Naive thymus-derived CD8-positive, alpha-beta T cell (primary cell): Measurements from ENCODE around the gene ZEB1. TPM values are rescaled to one million over a fixed set of nuclear protein-coding genes. Genes with fewer than 3 reads are reported as not detected.

ENCODE experiments used
- ATAC-seq, 2 donors: fragments of 150-1000 bp; cut with Tn5 transposase in 1 of 2; sonication (Bioruptor Pico), chemical (Tn5 transposase) in 1 of 2; 1 replicate in 1 of 2; 2 replicates in 1 of 2; pipeline ENCODE4 v1.10.0; 2021; ENCODE audit warnings: mild to moderate bottlenecking in 2 of 2, moderate library complexity in 2 of 2
- POLR2A ChIA-PET: fragments of 350-600 bp; sonication (Branson Sonifier 250); formaldehyde crosslinking; loops from one replicate; lab custom pipeline; 2021; ENCODE audit warnings: antibody characterized with exemption; lab: Charles Lee
- DNase-seq, 10 donors: peaks; one replicate each; pipeline versions ENCODE4 v3.0.0 to v3.0.0-alpha.2; 2020 to 2022
- H3K27ac Mint-ChIP-seq, 10 donors: one replicate each; pipeline ENCODE4 v1.8.0; 2020 to 2022; ENCODE audit warnings: mild to moderate bottlenecking in 10 of 10, mixed read lengths in 10 of 10, moderate library complexity in 4 of 10, inconsistent platforms in 1 of 10
- H3K27me3 Mint-ChIP-seq, 5 donors: one replicate each; pipeline ENCODE4 v1.8.0; 2021 to 2022; ENCODE audit warnings: mixed read lengths in 5 of 5
- H3K36me3 Mint-ChIP-seq, 3 donors: one replicate each; pipeline ENCODE4 v1.8.0; 2020 to 2022; ENCODE audit warnings: mixed read lengths in 3 of 3, mild to moderate bottlenecking in 2 of 3, inconsistent platforms in 1 of 3
- H3K4me1 Mint-ChIP-seq, 4 donors: one replicate each; pipeline ENCODE4 v1.8.0; 2021 to 2022; ENCODE audit warnings: mixed read lengths in 4 of 4
- H3K4me3 Mint-ChIP-seq, 10 donors: one replicate each; pipeline ENCODE4 v1.8.0; 2020 to 2022; ENCODE audit warnings: mild to moderate bottlenecking in 10 of 10, mixed read lengths in 10 of 10, moderate library complexity in 6 of 10, inconsistent platforms in 1 of 10
- H3K9me3 Mint-ChIP-seq, 9 donors: one replicate each; pipeline ENCODE4 v1.8.0; 2020 to 2022; ENCODE audit warnings: mixed read lengths in 9 of 9, mild to moderate bottlenecking in 3 of 9, inconsistent platforms in 1 of 9, moderate library complexity in 1 of 9
- polyA plus RNA-seq, 3 donors: library from polyadenylated mRNA; unstranded; fragments of 300-500 nt; fragmentation: Illumina TruSeq; gene quantifications; one replicate each; pipeline ENCODE4 v1.2.3, GENCODE V29; 2021
- total RNA-seq, 8 experiments: library from RNA in 2 of 8; stranded (reverse) in 2 of 8; gene quantifications; one replicate each; pipeline ENCODE4 v1.2.3 and lab custom pipeline; 2021 to 2026

ZEB1 gene
- total RNA-seq (10 to 100 TPM; 65.3 to 72.4 TPM), polyA plus RNA-seq (10 to 100 TPM; 25.2 to 35.6 (median 27.2) TPM), total RNA-seq (lab: John Stamatoyannopoulos, UW) (68.0 to 162 (median 118) reads per million in 6 experiments)

- Mint-ChIP-seq H3K36me3 (peaks cover 0 to 4% (median 2%) of the 10 kb centered on the region in 3 donors), H3K9me3 (peaks cover 0 to 2% (median 0%) of the 10 kb centered on the region in 9 donors), H3K27me3 (peaks cover 0 to 2% (median 0%) of the 10 kb centered on the region in 5 donors), H3K4me3 (peak within 1 kb of the TSS; percentile 85 to 99 (median 98)), H3K27ac (peak within 1 kb of the TSS; percentile 97 to 100 (median 98)), H3K4me1 (peaks cover 17 to 57% (median 36%) of the 10 kb centered on the region in 4 donors)
- POLR2A ChIA-PET = interaction anchor here (0.7 to 3.3 kb wide), 4 partner anchors 287 to 534 kb away, joined by 3 to 20 read pairs (median 4); partner anchors contain the start of gene ZNF438
- ATAC-seq (peak; percentile 36 to 54), DNase-seq (peak; percentile 84 to 98 (median 92))
Measured at GRCh38 chr10:31318854-31319601, at the start of gene ZEB1. TSS of gene ZEB1 (plus strand) at chr10:31319216. CDS start at chr10:31319235, 19 bp downstream.

DNA sequence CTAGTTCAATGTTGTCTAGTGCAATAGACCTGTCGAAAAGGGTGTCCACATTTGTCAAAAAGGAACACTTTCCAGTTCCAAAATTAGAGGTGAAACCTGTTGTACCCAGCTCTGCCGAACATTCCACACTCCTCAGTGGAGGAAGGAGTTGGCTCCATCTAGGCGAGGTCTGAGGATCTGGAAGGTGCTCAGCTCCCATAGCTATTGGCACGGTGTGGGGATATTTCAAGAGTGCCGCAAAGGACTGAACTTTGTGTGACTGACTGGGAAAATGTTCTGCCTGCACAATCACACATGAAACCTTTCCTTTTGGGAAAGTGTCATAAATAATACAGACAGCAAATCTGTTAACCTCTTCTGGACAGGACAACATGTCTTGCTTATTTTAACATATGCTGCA, 48.1 kb upstream of the ZEB1 start:
- no peaks in the 10 kb centered on the region for H3K27me3 Mint-ChIP-seq
- POLR2A ChIA-PET = no interaction called here
- ATAC-seq (no peak), DNase-seq (no peak)
- no peak overlapping the region for H3K4me3 Mint-ChIP-seq
- H3K36me3 Mint-ChIP-seq = peaks cover 0 to 9% (median 9%) of the 10 kb centered on the region in 3 donors
- peaks cover 0 to 15% (median 7%) of the 10 kb centered on the region in 9 donors for H3K9me3 Mint-ChIP-seq
- no peak overlapping the region for H3K27ac Mint-ChIP-seq
- no peaks in the 10 kb centered on the region for H3K4me1 Mint-ChIP-seq

DNA sequence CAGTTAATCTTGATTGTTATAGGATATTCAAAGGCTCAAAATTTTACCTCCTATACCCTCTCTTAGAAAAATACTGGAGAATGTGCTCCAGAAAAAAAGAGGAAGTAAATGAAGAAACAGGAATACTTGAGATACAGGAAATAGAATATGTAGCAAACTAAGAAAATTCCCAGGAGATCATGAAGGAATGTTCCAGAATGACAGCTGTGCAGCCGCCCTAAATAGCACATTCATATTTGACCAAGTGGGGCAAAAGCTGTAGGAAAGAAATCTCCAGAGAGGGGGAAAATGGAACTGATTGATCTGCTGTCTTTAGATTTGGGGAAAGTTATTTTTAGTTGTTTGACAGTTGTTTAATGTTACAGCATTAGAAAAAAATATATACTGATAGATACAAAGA, 46.2 kb upstream of the ZEB1 start:
- H3K27ac Mint-ChIP-seq = no peak overlapping the region
- no peak for ATAC-seq
- peaks cover 0 to 15% (median 7%) of the 10 kb centered on the region in 9 donors for H3K9me3 Mint-ChIP-seq
- POLR2A ChIA-PET = no interaction called here
- H3K36me3 Mint-ChIP-seq = peaks cover 0 to 9% (median 9%) of the 10 kb centered on the region in 3 donors
- H3K4me3 Mint-ChIP-seq = no peak overlapping the region
- DNase-seq = no peak
- no peaks in the 10 kb centered on the region for H3K4me1 Mint-ChIP-seq
- H3K27me3 Mint-ChIP-seq = no peaks in the 10 kb centered on the region

DNA sequence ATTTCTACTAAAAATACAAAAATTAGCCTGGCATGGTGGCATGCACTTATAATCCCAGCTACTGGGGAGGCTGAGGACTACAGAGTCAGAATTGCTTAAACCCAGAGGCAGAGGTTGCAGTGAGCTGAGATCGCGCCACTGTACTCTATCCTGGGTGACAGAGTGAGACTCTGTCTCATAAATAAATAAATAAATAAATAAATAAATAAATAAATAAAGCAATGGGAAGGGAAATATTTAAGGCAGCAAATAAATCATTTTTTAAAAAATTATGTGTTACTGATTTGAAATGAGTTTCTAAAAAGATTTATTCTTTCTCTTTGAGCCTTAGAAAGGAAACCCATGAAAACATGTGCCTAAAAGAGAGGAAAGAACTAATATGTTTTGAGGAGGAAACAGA, 45.2 kb upstream of the ZEB1 start:
- Mint-ChIP-seq H3K4me3 (no peak overlapping the region), H3K9me3 (peaks cover 0 to 15% (median 7%) of the 10 kb centered on the region in 9 donors), H3K36me3 (peaks cover 0 to 9% (median 9%) of the 10 kb centered on the region in 3 donors), H3K27ac (no peak overlapping the region), H3K4me1 (no peaks in the 10 kb centered on the region), H3K27me3 (no peaks in the 10 kb centered on the region)
- no peak for ATAC-seq
- POLR2A ChIA-PET = no interaction called here
- DNase-seq = no peak

GRCh38 chr10:31274310-31274709, 44.7 kb upstream of the ZEB1 start:
- no peak for ATAC-seq
- Mint-ChIP-seq H3K4me1 (no peaks in the 10 kb centered on the region), H3K4me3 (no peak overlapping the region), H3K36me3 (peaks cover 0 to 9% (median 9%) of the 10 kb centered on the region in 3 donors), H3K9me3 (peaks cover 0 to 15% (median 7%) of the 10 kb centered on the region in 9 donors), H3K27me3 (no peaks in the 10 kb centered on the region), H3K27ac (no peak overlapping the region)
- POLR2A ChIA-PET = no interaction called here
- DNase-seq = no peak

DNA sequence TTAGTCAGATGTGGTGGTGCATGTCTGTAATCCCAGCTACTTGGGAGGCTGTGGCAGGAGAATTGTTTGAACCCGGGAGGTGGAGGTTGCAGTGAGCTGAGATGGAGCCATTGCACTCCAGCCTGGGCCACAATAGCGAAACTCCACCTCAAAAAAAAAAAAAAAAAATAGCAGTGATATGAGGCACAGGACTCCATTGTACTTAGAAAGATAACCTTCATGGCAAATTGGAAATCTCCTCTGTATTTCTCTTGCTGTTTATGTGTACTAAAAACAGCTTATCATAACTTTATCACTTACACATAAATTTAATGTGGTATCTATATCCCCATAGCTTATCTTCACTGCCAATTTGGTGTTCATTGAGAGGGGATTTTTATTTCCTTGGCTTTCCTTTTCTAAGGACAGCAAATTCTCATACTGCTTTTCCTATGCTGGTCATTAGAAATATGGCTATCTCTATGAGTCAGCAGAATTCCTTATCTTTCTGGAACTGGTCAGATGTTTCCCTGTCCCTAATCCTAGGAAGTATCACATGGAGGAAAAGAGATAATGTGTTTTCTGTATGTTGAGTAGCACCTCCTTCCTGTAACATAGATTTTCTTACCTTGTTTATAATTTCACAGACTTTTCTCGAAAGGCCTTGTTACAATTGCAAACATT, 40.6 kb upstream of the ZEB1 start:
- Mint-ChIP-seq H3K27ac (no peak overlapping the region), H3K36me3 (peaks cover 0 to 15% (median 5%) of the 10 kb centered on the region in 3 donors), H3K9me3 (peaks cover 0 to 16% (median 3%) of the 10 kb centered on the region in 9 donors), H3K27me3 (peaks cover 0 to 4% (median 0%) of the 10 kb centered on the region in 5 donors), H3K4me3 (no peak overlapping the region), H3K4me1 (no peaks in the 10 kb centered on the region)
- no peak for DNase-seq
- ATAC-seq = no peak
- POLR2A ChIA-PET = interaction anchor here (0.7 kb wide), 1 partner anchor 963 kb away, joined by 4 read pairs; no protein-coding TSS in a partner anchor

DNA sequence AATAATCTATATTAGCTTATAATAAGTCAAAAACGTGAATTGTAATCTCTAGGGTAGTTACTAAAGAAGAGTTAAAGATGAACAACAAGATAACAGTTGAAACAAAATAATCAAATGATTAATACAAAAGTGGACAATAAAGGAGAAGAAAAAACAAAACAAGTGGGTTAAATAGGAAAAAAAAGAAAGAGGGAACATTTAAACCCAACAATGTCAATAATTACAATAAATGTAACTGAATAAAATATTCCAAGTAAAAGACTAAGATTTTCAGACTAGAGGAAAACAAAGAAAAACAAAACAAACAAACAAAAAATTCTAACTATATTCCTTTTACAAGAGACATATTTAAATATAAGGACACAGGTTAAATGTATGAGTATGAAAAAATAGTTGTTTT, 38.0 kb upstream of the ZEB1 start:
- H3K9me3 Mint-ChIP-seq = peaks cover 0 to 16% (median 3%) of the 10 kb centered on the region in 9 donors
- ATAC-seq = no peak
- peaks cover 0 to 4% (median 0%) of the 10 kb centered on the region in 5 donors for H3K27me3 Mint-ChIP-seq
- no peak overlapping the region for H3K4me3 Mint-ChIP-seq
- peaks cover 0 to 15% (median 5%) of the 10 kb centered on the region in 3 donors for H3K36me3 Mint-ChIP-seq
- no peak for DNase-seq
- POLR2A ChIA-PET = no interaction called here
- no peak overlapping the region for H3K27ac Mint-ChIP-seq
- no peaks in the 10 kb centered on the region for H3K4me1 Mint-ChIP-seq

- POLR2A ChIA-PET = no interaction called here
- DNase-seq (no peak), ATAC-seq (no peak)
- no peaks in the 10 kb centered on the region for H3K36me3 Mint-ChIP-seq
- H3K4me3 Mint-ChIP-seq = no peak overlapping the region
- peaks cover 0 to 4% (median 0%) of the 10 kb centered on the region in 9 donors for H3K9me3 Mint-ChIP-seq
- H3K4me1 Mint-ChIP-seq = no peaks in the 10 kb centered on the region
- peaks cover 0 to 3% (median 0%) of the 10 kb centered on the region in 5 donors for H3K27me3 Mint-ChIP-seq
- no peak overlapping the region for H3K27ac Mint-ChIP-seq
Measured at GRCh38 chr10:31288001-31288400, 31.0 kb upstream of the ZEB1 start.

- peaks cover 0 to 4% (median 0%) of the 10 kb centered on the region in 9 donors for H3K9me3 Mint-ChIP-seq
- H3K27me3 Mint-ChIP-seq = peaks cover 0 to 2% (median 0%) of the 10 kb centered on the region in 5 donors
- H3K36me3 Mint-ChIP-seq = no peaks in the 10 kb centered on the region
- H3K4me3 Mint-ChIP-seq = no peak overlapping the region
- no peaks in the 10 kb centered on the region for H3K4me1 Mint-ChIP-seq
- POLR2A ChIA-PET = no interaction called here
- DNase-seq = no peak
- no peak overlapping the region for H3K27ac Mint-ChIP-seq
- no peak for ATAC-seq
Measured at GRCh38 chr10:31288962-31289361, 30.1 kb upstream of the ZEB1 start.

GRCh38 chr10:31290386-31290785, 28.6 kb upstream of the ZEB1 start:
- ATAC-seq (no peak), DNase-seq (no peak)
- H3K27me3 Mint-ChIP-seq = peaks cover 0 to 2% (median 0%) of the 10 kb centered on the region in 5 donors
- no peak overlapping the region for H3K4me3 Mint-ChIP-seq
- no peak overlapping the region for H3K27ac Mint-ChIP-seq
- POLR2A ChIA-PET = no interaction called here
- H3K4me1 Mint-ChIP-seq = no peaks in the 10 kb centered on the region
- no peaks in the 10 kb centered on the region for H3K36me3 Mint-ChIP-seq
- peaks cover 0 to 4% (median 0%) of the 10 kb centered on the region in 9 donors for H3K9me3 Mint-ChIP-seq

DNA sequence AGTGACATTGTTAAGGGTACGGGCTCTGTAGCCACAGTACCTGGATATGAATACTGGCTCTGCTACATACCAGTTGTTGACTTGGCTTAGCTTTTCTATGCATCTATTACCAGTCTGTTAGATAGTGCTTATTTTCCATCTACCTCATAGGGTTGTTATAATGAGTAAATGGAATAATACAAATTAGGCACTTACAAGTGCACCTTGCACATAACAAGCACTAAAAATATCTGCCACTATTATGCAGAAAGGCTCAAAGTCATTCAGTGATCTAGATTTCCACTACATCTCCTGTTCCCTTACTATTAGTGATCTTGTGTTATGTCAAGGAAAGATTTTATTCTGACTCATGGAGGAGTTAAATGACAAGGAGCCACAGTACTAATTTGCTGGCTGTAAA, 27.9 kb upstream of the ZEB1 start:
- H3K27ac Mint-ChIP-seq = no peak overlapping the region
- peaks cover 0 to 2% (median 0%) of the 10 kb centered on the region in 5 donors for H3K27me3 Mint-ChIP-seq
- no peak overlapping the region for H3K4me3 Mint-ChIP-seq
- peaks cover 0 to 4% (median 0%) of the 10 kb centered on the region in 9 donors for H3K9me3 Mint-ChIP-seq
- DNase-seq (no peak), ATAC-seq (no peak)
- no peaks in the 10 kb centered on the region for H3K36me3 Mint-ChIP-seq
- H3K4me1 Mint-ChIP-seq = no peaks in the 10 kb centered on the region
- POLR2A ChIA-PET = no interaction called here

GRCh38 chr10:31294558-31294957, 24.5 kb upstream of the ZEB1 start:
- ATAC-seq (no peak), DNase-seq (no peak)
- no peak overlapping the region for H3K4me3 Mint-ChIP-seq
- peaks cover 0 to 4% (median 0%) of the 10 kb centered on the region in 9 donors for H3K9me3 Mint-ChIP-seq
- peaks cover 2 to 6% (median 3%) of the 10 kb centered on the region in 4 donors for H3K4me1 Mint-ChIP-seq
- H3K36me3 Mint-ChIP-seq = no peaks in the 10 kb centered on the region
- no peaks in the 10 kb centered on the region for H3K27me3 Mint-ChIP-seq
- no peak overlapping the region for H3K27ac Mint-ChIP-seq
- POLR2A ChIA-PET = no interaction called here

DNA sequence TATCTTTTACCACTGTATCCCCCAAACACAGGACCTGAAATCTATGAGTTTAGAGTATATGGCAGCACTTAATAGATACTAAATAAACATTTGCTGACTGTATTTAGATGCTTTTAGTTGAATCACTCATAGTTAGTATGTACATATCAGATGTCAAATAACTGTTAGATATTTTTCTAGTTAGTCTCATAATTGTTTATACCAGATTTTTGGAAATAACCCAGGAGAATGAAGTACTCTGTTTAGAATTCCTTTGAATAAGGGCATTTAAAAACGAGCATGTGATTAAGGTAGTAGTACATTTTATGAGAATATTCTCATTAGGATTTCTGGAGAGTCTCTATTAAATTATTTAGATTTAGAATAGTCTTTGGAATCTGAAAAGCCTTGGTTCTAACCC, 22.3 kb upstream of the ZEB1 start:
- DNase-seq (no peak), ATAC-seq (no peak)
- Mint-ChIP-seq H3K27ac (no peak overlapping the region), H3K27me3 (no peaks in the 10 kb centered on the region), H3K4me3 (no peak overlapping the region), H3K36me3 (no peaks in the 10 kb centered on the region), H3K9me3 (peaks cover 0 to 7% (median 0%) of the 10 kb centered on the region in 9 donors), H3K4me1 (peaks cover 2 to 6% (median 3%) of the 10 kb centered on the region in 4 donors)
- POLR2A ChIA-PET = no interaction called here
